Small intestine (tissue), 7 donors: ENCODE results near the gene PLAGL1. TPM values are rescaled to one million over a fixed set of nuclear protein-coding genes. Genes with fewer than 3 reads are reported as not detected.
A peak's percentile ranks its signal among the peaks of the same experiment; 100 is the strongest.

Source experiments
- DNase-seq, 2 donors: peaks; one replicate each; pipeline versions ENCODE4 v3.0.0 to v3.0.0-alpha.2; 2013
- FAIRE-seq: peaks from 2 replicates; lab custom pipeline; 2012; peaks lifted over from hg19 to GRCh38; lab: Jason Lieb, UNC
- H3K27ac ChIP-seq, 3 donors: one replicate each; pipeline ENCODE4 v1.5.1; 2013; ENCODE audit warnings: low read length in 2 of 3, mild to moderate bottlenecking in 2 of 3, control low read depth in 1 of 3, inconsistent platforms in 1 of 3, low read depth in 1 of 3, moderate library complexity in 1 of 3
- H3K27me3 ChIP-seq, 3 donors: one replicate each; pipeline ENCODE4 v1.6.1; 2013; ENCODE audit warnings: low read length in 3 of 3, inconsistent platforms in 1 of 3; ENCODE audit not compliant: control insufficient read depth in 3 of 3, insufficient read depth in 3 of 3
- H3K36me3 ChIP-seq, 3 donors: one replicate each; pipeline ENCODE4 v1.6.1; 2013; ENCODE audit warnings: low read length in 3 of 3, inconsistent platforms in 1 of 3, low read depth in 1 of 3, mild to moderate bottlenecking in 1 of 3, moderate library complexity in 1 of 3; ENCODE audit not compliant: control insufficient read depth in 3 of 3, insufficient read depth in 2 of 3
- H3K4me1 ChIP-seq, 3 donors: one replicate each; pipeline ENCODE4 v1.6.1; 2013; ENCODE audit warnings: low read length in 2 of 3, inconsistent platforms in 1 of 3, low read depth in 1 of 3, mild to moderate bottlenecking in 1 of 3, moderate library complexity in 1 of 3; ENCODE audit not compliant: control insufficient read depth in 3 of 3, insufficient read depth in 2 of 3
- H3K4me3 ChIP-seq, 3 donors: one replicate each; pipeline ENCODE4 v1.5.1; 2013; ENCODE audit warnings: low read length in 3 of 3, control low read depth in 1 of 3, inconsistent platforms in 1 of 3, low read depth in 1 of 3, mild to moderate bottlenecking in 1 of 3, moderate library complexity in 1 of 3
- H3K9me3 ChIP-seq, 2 donors: one replicate each; pipeline ENCODE4 v1.6.1; 2013; ENCODE audit warnings: low read depth in 1 of 2, low read length in 1 of 2; ENCODE audit not compliant: control insufficient read depth in 2 of 2, insufficient read depth in 1 of 2
- WGBS, 3 donors: extraction: QIAGEN DNeasy Blood & Tissue Kit; methylation state at CpG; one replicate each; pipeline ENCODE4 v1.1.7; 2013; 5-methylcytosine and 5-hydroxymethylcytosine counted together
- polyA plus RNA-seq, 4 donors: library from polyadenylated mRNA; stranded (reverse) in 3 of 4; unstranded in 1 of 4; fragments of 200-250 nt in 3 of 4; fragments of 120-200 nt in 1 of 4; gene quantifications; one replicate each; pipeline versions ENCODE4 v1.2.1 to v1.2.3, GENCODE V29; 2013
- donor health status: healthy with polysubstance abuse.
- donor health status: control.
- donor health status: control.
- donor health status: Bipolar disorder and iron deficiency.
- donor health status: healthy.

Gene PLAGL1
- polyA plus RNA-seq, 4 donors: 2.7 to 156 (median 6.0) TPM

- H3K9me3 ChIP-seq: no peaks in the 10 kb centered on the region
- peak in 1 of 2 donors; percentile 19 for DNase-seq
- H3K36me3 ChIP-seq: no peaks in the 10 kb centered on the region
- no peak for FAIRE-seq
- H3K27me3 ChIP-seq: no peaks in the 10 kb centered on the region
- peak overlapping the region in 2 of 3 donors; percentile 3 to 75 for H3K27ac ChIP-seq
- H3K4me3 ChIP-seq: no peak overlapping the region
- 39 to 66% (median 54%) methylated on average over 6 of the region's 6 CpGs for whole genome bisulfite sequencing, 3 donors
- peaks cover 0 to 2% (median 0%) of the 10 kb centered on the region in 3 donors for H3K4me1 ChIP-seq
Observed at GRCh38 chr6:143901885-143902750, 105.9 kb downstream of the PLAGL1 start.

- Histone ChIP-seq H3K9me3 (no peaks in the 10 kb centered on the region), H3K27ac (no peak overlapping the region), H3K27me3 (no peaks in the 10 kb centered on the region), H3K36me3 (no peaks in the 10 kb centered on the region), H3K4me3 (no peak overlapping the region), H3K4me1 (peaks cover 0 to 2% (median 2%) of the 10 kb centered on the region in 3 donors)
- WGBS, 3 donors: 88 to 90% (median 90%) methylated on average over 2 of the region's 2 CpGs
- FAIRE-seq: no peak
- no peak for DNase-seq
Observed at GRCh38 chr6:143900358-143900757, 107.7 kb downstream of the PLAGL1 start.

GRCh38 chr6:143896126-143896860 lies 111.8 kb downstream of the PLAGL1 start:
- peak; percentile 20 to 49 for DNase-seq
- H3K27me3 ChIP-seq: no peaks in the 10 kb centered on the region
- H3K4me1 ChIP-seq: peaks cover 0 to 2% (median 0%) of the 10 kb centered on the region in 3 donors
- no peak for FAIRE-seq
- no peaks in the 10 kb centered on the region for H3K9me3 ChIP-seq
- WGBS, 3 donors: 15 to 67% (median 26%) methylated on average over 3 of the region's 3 CpGs
- H3K4me3 ChIP-seq: peak overlapping the region in 1 of 3 donors; percentile 10
- no peak overlapping the region for H3K27ac ChIP-seq
- no peaks in the 10 kb centered on the region for H3K36me3 ChIP-seq

- H3K4me1 ChIP-seq: peaks cover 0 to 2% (median 0%) of the 10 kb centered on the region in 3 donors
- no peaks in the 10 kb centered on the region for H3K27me3 ChIP-seq
- no peaks in the 10 kb centered on the region for H3K36me3 ChIP-seq
- H3K4me3 ChIP-seq: no peak overlapping the region
- 82 to 93% (median 90%) methylated on average over 1 of the region's 1 CpG for WGBS, 3 donors
- no peak for DNase-seq
- H3K9me3 ChIP-seq: no peaks in the 10 kb centered on the region
- H3K27ac ChIP-seq: no peak overlapping the region
- FAIRE-seq: peak; percentile 73
Observed at GRCh38 chr6:143894655-143895054, 113.4 kb downstream of the PLAGL1 start.

Other genes starting within 250 kb of the PLAGL1 start
- 10 to 100 TPM; 17.3 to 25.7 (median 21.2) TPM for gene LTV1, start 164.9 kb downstream of the PLAGL1 start, polyA plus RNA-seq
- gene ZC2HC1B, start 143.8 kb downstream of the PLAGL1 start, polyA plus RNA-seq: under 1 TPM in 1 of 4 donors, not detected in 3; 0.09 TPM
- 100 to 1,000 TPM; 135 to 363 (median 246) TPM for gene SF3B5, start 87.3 kb upstream of the PLAGL1 start, polyA plus RNA-seq
- 1 to 10 TPM in 3 of 4 donors, not detected in 1; 1.0 to 4.4 (median 3.2) TPM for gene STX11, start 142.3 kb upstream of the PLAGL1 start, polyA plus RNA-seq